Suppressor macrophage treated with lipopolysaccharide for 4 hours (primary cell): ENCODE measurements around the gene ZNF878.
A peak's percentile ranks its signal among the peaks of the same experiment; 100 is the strongest.
"Not testable (repeated sequence)": the region's sequence is repeated elsewhere in the genome, so short reads cannot be mapped to it uniquely, and the experiment has no call there.

Experiments used
- DNase-seq: peaks from one replicate; pipeline ENCODE4 v3.0.0-alpha.2; 2020

ZNF878 gene

GRCh38 chr19:12052497-12053169 lies at the start of gene ZNF878:
Gene ZNF878 (minus strand): TSS chr19:12052961. CDS start chr19:12052801, 160 bp downstream.
- peak; percentile 87 for DNase-seq

- DNase-seq, result peak; percentile 15
Observed at GRCh38 chr19:12098040-12098439, 45.3 kb upstream of the ZNF878 start.

- peak; percentile 1 for DNase-seq
Observed at GRCh38 chr19:12095111-12095790, 42.5 kb upstream of the ZNF878 start.

- DNase-seq, result peak; percentile 48
Observed at GRCh38 chr19:12093777-12094176, 41.0 kb upstream of the ZNF878 start.

- DNase-seq, result peak; percentile 3
Observed at GRCh38 chr19:12092956-12093355, 40.2 kb upstream of the ZNF878 start.

GRCh38 chr19:12092065-12092867 lies 39.5 kb upstream of the ZNF878 start:
- peak; percentile 86 for DNase-seq

- peak; percentile 71 for DNase-seq
Observed at GRCh38 chr19:12090807-12091206, 38.0 kb upstream of the ZNF878 start.

GRCh38 chr19:12085074-12085818 lies 32.5 kb upstream of the ZNF878 start:
- no peak for DNase-seq

- not testable (repeated sequence) for DNase-seq
Observed at GRCh38 chr19:12083336-12083735, 30.6 kb upstream of the ZNF878 start.

- no peak for DNase-seq
Observed at GRCh38 chr19:12077375-12077774, 24.6 kb upstream of the ZNF878 start.

GRCh38 chr19:12076331-12076730 lies 23.6 kb upstream of the ZNF878 start:
- DNase-seq, result not testable (repeated sequence)

GRCh38 chr19:12075538-12076139 lies 22.9 kb upstream of the ZNF878 start:
- no peak for DNase-seq

- DNase-seq, result peak; percentile 95
Observed at GRCh38 chr19:12064590-12065538, 12.1 kb upstream of the ZNF878 start, which contains the start of gene ZNF844. Gene ZNF844 (plus strand): TSS chr19:12064731. CDS start chr19:12064874, 143 bp downstream.

GRCh38 chr19:12055784-12056183 lies 3.0 kb upstream of the ZNF878 start:
- DNase-seq, result no peak

GRCh38 chr19:12052091-12052496 lies 667 bp downstream of the ZNF878 start:
- DNase-seq, result peak; percentile 16

- DNase-seq, result no peak
Observed at GRCh38 chr19:12047868-12048267, 4.9 kb downstream of the ZNF878 start.

GRCh38 chr19:12043752-12044422 lies 8.9 kb downstream of the ZNF878 start:
- no peak for DNase-seq

- DNase-seq, result no peak
Observed at GRCh38 chr19:12042893-12043292, 9.9 kb downstream of the ZNF878 start.

GRCh38 chr19:12035220-12036172 lies 17.3 kb downstream of the ZNF878 start, which contains the start of gene ZNF433:
Gene ZNF433 (minus strand): TSS chr19:12035679. CDS start chr19:12035539, 140 bp downstream.
- DNase-seq, result peak; percentile 90
